ENCODE measurements around the gene ATP8B3.

ATP8B3 gene

DNA sequence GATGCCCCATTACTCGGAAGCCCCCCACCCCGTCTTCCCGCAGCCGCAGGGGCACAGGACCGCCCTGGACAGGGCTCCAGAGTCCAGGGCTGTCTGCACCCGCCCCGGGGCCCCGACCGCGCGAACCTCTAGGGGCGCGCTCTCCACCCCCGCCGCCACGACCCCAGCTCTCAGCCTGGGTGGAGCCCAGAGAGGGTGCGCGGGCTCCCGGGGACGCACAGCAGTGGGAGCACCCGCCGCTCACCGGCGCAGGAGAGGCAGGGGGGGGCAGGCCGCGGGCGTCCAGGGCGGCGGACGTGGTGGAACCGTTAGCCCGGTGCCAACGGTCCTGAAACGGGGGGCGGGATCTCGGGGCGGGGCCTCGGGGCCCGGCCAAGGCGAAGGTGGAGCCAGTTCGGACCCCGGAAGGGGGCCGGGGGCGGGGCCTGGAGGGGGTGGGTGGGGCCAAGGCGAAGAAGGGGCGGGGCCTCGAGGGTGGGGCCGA lies at the start of gene ATP8B3:
TSS of gene ATP8B3 (minus strand) at position 335 of the 484 bp plus-strand sequence. CDS start 540 bp downstream, outside the sequence.
- no peak for DNase-seq

DNA sequence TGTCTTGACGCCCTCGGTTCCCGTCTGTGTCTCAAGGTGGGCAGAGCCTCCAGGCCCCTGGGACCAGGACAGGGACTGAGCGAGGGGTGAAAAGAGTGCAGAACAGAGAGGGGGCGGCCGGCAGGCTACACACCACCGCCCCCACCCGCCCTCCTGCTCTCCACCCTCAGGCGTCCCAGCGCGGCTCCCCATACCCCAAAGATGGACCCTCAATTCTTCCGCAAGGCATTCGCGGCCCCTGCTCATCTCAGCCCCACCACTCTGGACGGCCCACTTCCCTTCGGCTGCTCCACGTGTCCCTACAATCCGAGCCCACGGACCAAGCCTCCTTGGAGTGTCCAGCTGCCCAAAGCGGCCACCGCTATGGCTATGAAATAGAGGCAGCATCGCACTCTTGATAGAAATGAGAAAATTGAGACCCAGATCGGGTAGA lies 49.5 kb upstream of the ATP8B3 start:
- no peak for DNase-seq

- no peak for DNase-seq
Observed at GRCh38 chr19:1860821-1861598, 48.9 kb upstream of the ATP8B3 start.

GRCh38 chr19:1860042-1860775 lies 48.1 kb upstream of the ATP8B3 start:
- DNase-seq: peak; percentile 61

- no peak for DNase-seq
Observed at GRCh38 chr19:1859331-1859781, 47.3 kb upstream of the ATP8B3 start.

GRCh38 chr19:1858412-1859081 lies 46.5 kb upstream of the ATP8B3 start:
- no peak for DNase-seq

DNA sequence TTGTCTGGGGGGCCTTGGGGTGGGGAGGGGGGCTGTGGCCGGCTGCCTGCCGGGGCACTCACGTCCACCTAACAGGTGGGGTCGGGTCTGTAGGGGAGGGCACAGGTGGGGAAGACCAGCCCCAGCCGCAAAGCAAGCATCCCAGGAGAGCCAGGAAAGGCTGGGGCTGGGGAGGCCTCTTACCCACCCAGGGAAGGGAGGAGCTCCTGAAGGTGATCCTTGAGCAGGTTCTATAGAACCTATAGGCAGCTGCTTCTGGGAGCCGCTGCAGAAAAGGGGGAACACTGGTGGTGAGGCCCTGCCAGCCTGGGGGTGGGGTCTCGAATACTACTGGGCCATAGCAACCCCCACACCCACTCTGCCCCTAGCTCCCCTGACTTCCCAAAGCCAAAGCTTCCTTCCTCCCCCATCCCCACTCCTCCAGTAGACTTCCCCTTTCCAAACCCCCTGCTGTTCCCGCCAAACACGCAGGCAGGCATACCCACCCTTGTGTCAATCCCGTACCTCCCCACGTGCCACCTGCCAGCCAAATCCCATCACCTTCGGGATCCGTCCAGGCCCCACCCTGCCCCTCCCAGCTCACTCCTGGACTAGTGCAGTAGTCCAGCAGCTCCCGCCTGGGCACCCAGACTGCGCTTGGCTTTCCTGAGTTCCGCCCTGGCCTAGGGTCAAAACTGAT lies 45.7 kb upstream of the ATP8B3 start:
- DNase-seq: no peak

DNA sequence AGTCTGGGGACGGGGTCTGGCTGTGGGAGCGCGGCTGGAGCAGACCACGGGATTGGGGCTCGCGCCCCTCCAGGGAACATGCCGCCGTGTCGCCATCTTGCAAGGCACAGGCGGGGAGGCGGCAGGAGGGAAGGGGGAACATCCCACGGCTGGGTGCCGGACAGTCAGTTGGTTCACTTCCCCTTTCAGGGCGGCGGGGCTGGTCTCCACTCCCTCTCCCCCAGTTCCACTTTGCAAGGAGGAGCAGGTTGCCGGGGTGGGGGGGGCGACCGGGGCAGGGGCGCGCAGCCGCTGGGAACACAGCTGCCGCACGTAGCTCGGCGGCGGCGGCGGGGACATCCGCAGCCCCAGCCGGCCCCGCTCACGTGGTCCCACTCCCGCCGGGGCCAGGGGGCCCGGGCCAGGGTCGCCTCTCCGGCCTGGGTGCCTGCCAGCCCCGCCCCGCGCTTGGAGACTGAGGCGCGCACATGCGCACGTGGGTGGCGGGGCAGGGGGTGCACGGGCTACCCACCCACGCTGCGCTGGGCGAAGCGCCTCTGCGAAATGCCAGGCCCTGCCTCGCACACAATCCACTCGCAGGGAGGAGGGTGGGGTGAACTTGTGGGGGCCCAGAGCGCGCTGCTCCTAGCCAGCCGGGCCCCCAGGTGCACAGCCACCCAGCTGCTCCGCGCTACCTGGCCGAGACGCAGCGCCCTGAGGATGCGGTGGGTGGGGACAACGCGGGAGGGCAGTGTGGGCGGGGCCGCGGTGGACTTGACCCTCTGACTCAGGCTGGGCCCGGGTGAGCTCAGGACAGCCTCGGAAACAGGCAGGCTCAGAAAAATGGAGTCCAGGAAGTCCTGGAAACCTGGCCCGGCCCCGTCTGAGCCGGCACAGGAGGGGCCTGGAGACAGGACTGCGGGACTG lies 44.9 kb upstream of the ATP8B3 start:
- peak; percentile 46 for DNase-seq

- DNase-seq: no peak
Observed at GRCh38 chr19:1856345-1856697, 44.2 kb upstream of the ATP8B3 start.

DNA sequence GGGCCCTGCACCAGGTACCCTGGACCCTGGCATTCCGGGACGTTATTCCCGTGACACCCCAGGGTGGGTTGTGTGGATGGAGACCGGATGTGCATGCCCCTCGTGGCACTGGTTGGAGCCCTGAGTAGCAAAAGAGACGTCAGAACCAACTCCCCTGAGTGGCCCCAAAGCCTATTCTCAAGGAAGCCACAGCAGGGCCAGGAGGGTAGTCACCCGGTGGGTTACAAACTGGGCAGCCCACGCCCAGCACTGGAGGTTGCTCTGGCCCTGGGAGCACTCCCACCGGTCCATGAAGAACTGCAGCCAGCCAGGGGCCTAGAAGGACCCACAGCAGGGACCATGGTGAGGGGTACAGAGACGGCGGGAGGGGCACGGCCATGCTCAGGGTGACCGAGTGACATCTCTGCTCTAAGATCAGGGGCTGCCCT lies 43.8 kb upstream of the ATP8B3 start:
- peak; percentile 60 for DNase-seq

GRCh38 chr19:1855040-1855827 lies 43.2 kb upstream of the ATP8B3 start:
- peak; percentile 85 for DNase-seq

DNA sequence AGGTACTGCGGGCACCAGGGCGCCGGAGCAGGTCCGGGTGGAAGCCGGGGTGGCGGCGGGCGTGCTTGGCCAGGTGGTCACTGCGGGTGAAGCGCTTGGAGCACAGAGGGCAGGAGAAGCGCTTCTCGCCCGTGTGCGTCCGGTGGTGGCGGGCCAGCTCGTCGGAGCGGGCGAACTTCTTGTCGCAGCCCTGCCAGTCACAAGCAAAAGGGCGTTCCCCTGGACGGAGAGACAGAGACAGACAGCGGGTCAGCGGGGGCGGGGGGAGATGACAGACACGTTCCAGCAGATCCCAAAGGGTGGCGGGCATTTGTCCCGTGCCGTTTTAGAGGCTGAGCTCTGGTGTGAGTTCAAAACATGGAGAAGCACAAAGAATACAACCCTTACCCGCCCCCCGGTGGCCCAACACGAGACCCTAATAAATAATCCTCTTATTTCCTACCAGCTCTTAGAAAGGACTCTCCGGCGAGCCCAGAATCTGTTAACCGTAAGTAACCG lies 42.5 kb upstream of the ATP8B3 start:
- DNase-seq: no peak

DNA sequence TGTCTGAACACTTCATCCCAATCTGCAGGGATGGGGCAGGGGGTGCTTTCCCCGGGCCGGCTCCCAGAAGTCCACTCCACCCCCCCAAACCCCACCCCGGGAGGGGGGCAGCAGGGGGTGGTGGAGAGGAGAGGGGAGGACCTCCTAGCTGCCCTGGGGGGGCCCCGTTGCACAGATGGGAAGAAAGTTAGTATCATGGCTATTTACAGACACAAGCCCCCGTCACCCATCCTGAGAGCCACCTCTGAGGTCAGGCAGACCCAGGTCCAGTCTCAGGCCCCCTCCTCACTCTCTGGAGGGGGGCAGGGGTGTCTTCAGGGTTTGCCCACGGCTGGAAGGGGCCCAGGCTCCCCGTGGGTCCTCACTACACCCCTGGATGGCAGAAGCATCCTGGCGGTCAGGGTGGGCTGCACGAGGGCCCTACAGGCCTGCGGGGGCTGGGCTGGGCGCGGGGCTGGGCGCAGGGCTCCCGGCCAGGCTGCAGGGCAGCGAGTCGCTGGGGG lies 42.0 kb upstream of the ATP8B3 start:
- no peak for DNase-seq

GRCh38 chr19:1853295-1854038 lies 41.4 kb upstream of the ATP8B3 start:
- peak; percentile 85 for DNase-seq

GRCh38 chr19:1852581-1853128 lies 40.6 kb upstream of the ATP8B3 start:
- DNase-seq: no peak

- DNase-seq: no peak
Observed at GRCh38 chr19:1851654-1852580, 39.8 kb upstream of the ATP8B3 start.

DNA sequence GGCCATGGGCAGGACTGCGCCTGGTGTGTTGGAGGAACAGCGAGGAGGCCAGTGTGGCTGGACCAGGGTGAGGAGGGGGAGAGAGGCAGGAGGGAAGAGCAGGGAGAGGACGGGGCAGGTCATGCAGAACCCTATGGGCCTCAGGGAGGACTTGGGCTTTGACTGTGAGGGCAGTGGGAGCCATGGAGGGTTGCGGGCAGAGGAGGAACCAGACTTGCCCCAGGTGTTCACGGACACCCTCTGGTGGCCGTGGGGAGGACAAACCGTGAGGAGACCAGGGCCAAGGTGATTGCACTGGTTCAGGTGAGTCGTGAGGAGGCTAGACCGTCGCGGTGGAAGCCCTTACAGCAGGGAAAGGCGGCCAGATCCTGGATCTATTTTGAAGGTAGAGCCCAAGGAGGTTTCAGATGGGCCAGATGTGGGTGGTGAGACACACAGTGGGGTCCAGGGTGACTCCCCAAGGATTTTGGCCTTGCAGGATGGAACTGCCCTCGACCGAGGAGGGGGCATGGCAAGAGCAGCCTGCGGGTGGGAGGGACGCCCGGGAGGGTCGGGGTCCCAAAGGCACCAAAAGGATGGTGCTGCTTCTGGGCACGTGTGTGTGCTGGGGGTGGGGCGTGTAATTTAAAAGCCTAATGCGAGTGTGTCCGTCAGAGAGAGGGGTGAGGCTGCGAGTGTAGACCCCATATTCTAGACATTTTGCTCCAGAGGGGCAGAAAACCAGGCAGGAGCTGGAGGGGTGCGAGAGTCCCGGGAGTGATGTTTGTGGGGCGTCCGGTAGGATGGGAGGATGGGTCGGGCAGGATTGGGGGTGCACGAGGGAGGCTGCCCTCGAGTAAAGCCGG lies 39.0 kb upstream of the ATP8B3 start:
- no peak for DNase-seq
